GM21367 (cell line): Measurements from ENCODE around the gene SCYGR7.
"Not testable (repeated sequence)": the region's sequence is repeated elsewhere in the genome, so short reads cannot be mapped to it uniquely, and the experiment has no call there.

ENCODE experiments used
- ATAC-seq: cut with Tn5 transposase; IDR thresholded peaks from one replicate; pipeline ENCODE4 v1.9.1; 2021; ENCODE audit not compliant: unreplicated experiment

SCYGR7 gene, protein sequence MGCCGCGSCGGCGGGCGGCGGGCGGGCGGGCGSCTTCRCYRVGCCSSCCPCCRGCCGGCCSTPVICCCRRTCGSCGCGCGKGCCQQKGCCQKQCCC

DNA sequence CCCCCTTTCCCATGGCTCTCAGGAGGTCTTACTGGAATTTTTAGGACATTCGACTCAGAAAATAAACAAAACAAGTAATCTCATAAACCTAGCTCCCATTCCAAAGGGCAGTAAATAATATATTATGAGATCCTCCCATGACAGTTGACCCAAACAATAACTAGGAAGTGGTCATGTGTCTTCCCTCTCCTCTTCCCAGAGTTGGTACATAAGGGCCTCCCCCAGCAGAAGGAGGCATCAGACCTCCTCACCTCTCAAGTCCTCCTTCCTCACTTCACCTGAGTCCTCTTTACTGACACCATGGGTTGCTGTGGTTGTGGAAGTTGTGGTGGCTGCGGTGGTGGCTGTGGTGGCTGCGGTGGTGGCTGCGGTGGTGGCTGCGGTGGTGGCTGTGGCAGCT lies at the start of gene SCYGR7:
Gene SCYGR7, plus strand, starts transcription at position 301 of the 400 bp plus-strand sequence. Its CDS starts 0 bp downstream, at position 301.
- no peak for ATAC-seq

DNA sequence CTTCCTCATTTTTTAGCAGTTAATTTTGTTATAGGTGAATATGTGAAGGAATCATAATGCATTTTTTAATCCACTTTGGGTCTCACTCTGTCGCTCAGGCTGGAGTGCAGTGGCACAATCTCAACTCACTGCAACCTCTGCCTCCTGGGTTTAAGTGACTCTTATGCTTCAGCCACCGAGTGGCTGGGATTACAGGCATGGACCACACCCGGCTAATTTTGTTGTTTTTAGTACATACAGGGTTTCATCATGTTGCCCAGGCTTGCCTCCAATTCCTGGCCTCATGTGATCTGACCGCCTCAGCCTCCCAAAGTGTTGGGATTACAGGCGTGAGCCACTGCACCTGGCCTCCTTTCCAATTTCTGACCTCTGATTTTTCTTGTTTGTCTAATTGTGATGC lies 43.9 kb upstream of the SCYGR7 start:
- ATAC-seq: no peak

DNA sequence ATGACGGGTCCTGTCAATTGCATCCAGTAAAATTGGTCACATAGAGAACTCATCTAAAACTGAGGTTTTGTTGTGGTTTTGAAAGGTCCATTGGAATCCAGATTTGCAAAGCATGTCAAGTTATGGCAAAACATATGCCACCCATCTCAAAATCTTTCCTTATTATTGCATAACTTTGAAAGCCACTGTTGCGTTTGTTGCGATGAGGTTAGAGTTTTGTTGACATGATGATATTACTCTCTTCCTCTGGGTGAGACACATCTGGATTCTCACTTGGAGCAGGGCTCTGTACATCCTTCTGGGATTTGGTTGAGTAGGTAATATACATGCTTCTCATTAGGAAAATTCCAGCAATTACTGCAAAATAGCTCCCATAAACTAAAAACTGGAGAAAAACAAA lies 40.9 kb upstream of the SCYGR7 start:
- no peak for ATAC-seq

DNA sequence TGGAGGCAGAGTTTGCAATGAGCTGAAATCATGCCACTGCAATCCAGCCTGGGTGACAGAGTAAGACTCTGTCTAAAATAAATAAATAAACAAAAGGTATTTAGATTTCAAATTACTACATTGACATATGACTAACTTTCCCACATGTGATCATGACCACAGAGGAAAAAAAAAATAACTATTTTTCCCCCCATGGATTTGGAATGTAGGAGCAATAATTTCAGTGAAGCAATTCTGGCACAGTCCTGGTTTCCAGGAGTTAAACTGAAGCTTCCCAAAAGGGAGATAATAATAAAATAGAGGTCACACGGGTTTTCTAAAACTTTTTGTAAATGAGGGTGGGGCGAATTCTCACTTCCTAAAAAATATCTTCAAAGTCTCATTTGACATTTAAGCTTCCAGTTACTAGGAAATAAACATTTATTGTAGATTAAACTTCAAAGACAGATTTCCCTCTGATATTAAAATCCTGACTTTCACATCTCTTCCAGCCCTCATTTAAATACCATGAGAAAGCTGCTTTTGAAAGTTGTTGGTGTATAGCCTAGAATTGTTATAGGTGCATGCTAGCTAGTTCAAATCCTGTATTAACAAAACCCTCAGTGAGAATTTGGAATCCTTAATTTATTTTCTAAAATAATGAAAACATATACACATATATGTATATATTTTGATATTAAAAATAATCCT lies 31.0 kb upstream of the SCYGR7 start:
- no peak for ATAC-seq

DNA sequence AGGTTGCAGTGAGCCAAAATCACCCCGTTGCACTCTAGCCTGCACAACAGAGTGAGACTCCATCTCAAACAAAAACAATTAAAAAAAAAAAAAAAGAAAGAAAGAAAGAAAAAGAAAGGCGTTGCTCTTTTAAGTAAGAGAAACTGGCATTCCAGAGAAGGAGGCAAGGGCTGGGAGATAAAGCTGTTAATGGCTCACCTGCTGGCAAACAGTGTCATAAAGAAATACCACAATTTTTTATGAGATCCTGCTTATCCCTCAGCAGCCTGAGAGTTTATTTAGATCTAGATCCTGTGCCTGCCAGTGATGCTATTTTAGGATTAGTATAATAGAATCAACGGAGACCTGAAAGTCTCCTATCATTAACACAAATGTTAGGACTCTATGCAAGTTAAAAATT lies 26.6 kb upstream of the SCYGR7 start:
- no peak for ATAC-seq

DNA sequence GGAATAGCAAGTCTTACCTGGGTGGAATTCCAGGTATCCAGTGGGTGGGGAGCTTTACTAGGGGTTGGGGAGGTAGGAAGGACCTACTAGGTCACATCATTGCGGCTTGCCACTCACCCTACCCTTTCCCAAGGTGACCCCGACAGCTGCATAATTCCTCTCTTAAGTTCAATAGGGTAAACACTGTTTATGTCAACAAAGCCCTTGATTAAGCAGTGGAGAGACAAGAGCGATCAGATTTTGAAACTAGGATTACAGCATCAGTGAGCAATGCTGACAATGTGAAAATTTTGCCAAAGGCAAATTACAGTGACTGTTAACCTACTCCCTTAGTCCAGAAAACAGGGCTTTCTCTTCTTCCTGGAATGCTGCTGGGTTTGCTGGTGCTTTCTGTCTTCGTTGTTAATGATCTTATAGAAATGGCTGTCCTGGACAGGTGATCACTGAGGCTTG lies 24.8 kb upstream of the SCYGR7 start:
- ATAC-seq: no peak

DNA sequence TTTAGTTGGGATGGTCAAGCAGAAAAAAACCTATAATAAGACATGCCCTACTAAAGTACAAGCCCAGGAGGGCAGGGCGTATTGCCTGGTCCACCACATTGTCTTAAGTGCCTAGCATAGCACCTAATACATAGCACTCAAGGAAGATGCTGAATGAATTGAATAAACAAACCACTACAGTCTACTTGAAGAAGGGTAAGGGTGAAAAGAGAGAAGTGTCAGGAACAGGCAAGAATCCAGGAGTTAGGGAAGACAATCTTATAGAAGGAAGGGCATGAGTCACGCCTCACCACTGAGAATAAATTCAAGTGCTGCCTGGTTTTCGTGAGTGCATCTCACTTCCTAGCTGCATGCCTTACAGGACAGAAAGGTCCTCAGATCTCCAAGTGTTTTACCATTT lies 24.2 kb upstream of the SCYGR7 start:
- no peak for ATAC-seq

DNA sequence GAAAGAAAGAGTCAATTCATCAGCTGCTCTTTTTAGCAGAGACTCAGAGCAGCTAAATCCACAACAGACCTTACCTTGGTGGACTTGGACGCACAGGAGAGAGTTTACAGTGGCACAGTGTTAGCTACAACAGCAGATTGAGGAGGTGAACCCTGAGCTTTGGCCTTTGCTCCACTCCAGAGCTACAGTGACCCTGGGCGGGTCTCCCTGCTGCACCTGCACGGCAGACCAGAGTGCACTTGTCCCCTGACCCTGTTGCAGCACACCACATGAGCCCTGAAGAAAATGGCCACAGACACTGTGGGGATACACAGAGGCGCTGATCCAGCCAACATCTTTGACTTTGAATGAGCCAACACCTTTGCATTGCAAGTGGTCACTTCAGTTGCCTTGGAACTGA lies 21.3 kb upstream of the SCYGR7 start:
- ATAC-seq: no peak

DNA sequence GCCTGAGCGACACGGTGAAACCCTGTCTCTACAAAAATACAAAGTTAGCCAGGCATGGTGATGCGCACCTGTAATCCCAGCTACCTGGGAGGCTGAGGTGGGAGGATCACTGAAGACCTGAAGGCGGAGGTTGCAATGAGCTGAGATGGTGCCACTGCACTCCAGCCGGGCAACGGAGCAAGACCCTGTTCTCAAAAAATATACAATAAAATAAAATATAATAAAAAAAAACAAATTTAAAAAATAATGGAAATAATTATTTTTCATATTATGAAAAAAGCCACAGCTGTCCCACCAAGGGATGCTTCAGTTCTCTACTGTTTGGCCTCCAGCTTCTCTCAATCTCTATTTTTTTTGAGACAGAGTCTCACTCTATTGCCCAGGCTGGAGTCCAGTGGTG lies 20.7 kb upstream of the SCYGR7 start:
- no peak for ATAC-seq

DNA sequence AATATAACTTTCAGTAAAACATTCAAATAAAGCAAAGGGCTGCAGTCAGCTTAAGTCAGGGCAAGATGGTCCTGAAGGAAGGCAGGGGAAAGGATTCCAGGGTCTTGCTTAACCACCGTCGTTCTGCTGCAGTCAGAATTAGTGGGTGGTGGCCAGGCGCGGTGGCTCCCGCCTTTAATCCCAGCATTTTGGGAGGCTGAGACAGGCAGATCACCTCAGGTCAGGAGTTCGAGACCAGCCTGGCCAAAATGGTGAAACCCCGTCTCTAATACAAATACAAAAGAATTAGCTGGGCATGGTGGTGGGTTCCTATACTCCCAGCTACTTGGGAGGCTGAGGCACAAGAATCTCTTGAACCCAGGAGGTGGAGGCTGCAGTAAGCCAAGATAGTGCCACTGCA lies 17.1 kb upstream of the SCYGR7 start:
- no peak for ATAC-seq

DNA sequence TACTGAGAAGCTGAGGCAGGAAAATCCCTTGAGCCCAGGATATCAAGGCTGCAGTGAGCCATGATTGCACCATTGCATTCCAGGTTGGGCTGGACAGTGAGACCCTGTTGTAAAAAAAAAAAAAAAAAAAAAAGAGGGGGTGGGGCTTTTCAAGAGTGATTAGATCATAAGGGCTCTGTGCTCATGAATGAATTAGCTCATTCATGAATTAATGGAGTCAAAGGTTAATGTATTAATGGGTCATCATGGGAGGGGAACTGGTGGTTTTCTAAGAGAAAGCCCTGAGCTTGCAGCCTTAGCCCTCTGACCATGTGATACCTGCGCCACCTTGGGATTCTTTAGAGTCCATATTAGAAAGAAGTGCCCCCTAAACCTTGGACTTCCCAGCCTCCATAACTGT lies 14.8 kb upstream of the SCYGR7 start:
- no peak for ATAC-seq

DNA sequence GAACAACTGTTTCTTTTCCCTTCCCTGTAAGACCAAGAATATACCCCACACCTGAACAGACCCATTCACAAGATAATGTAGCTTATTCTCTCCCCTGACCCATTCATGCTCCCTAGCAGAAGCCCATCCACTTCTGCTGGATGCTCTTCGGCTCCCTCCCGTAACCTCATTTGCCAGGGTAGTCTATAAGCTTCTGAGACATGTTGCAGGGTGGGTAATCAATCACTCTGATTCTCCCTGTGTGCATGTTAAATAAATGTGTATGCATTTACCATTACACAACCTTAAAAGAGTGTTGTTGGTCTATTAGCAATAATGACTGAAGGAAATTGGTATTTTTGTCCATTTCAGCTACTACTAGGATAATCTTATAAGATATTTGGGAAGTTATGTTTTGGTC lies 11.6 kb upstream of the SCYGR7 start:
- no peak for ATAC-seq

DNA sequence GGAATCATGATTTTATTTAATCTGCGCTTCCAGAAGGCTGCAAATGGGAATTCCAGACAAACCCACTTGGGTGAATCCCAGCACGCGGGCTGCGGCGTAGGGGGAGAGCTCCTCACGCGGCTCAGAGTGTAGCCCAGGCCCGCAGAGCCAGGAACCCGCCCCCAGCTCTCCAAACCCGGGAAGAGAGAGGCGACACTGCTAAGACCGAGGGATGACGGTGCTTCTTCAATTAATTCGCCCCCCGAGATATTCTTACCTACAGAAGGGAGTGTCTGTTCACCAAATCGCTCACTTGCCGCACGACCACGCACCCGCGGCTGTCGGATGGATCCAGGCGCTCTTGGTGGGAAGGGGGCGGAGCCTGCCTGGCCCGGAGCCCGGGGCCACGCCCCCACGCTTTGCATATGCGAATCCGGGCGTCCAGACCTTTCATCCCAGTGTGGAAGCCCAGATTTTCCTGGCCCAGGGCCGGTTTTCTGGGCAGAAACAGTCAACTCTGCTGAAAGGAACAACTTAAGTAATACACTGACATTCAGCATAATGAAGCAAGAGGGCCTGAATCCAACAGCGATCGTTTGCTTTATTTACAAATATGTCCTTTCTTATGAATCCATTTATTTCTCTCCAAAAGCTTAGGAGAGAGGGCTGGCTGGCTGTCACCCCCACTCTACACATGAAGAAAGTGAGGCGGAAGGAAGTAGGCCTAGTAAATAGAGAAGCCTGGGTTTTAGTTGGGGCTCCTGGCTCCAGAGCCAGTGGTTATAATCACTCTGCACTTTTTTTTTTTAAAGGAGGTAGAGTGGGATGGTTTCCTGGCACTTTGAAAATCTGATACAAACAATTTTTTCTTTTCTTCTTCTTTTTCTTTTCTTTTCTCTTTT lies 10.2 kb upstream of the SCYGR7 start, which contains the start of gene SLC19A3:
Gene SLC19A3, minus strand, starts transcription at position 342 of the 881 bp plus-strand sequence. CDS start 15,710 bp downstream, outside the sequence.
- ATAC-seq: no peak

DNA sequence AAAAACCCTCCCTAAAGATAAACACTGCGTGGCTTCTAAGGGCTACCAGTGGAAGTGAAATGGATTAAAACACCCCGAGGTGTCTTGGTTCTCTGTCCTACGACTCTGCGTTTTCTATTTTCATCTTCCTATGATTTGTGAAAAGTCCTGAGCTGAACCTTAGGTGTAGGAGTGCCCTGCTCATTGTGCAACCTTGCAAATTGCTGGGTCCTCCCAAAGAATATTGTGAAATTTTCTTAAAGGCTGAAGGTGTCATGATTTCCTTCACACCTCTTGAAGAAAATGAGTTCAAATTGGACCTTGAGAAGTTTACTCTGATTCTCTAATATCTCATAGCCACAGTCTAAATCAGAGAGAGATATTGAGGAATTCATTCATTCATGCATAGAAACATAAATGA lies 8.5 kb upstream of the SCYGR7 start:
- ATAC-seq: no peak

DNA sequence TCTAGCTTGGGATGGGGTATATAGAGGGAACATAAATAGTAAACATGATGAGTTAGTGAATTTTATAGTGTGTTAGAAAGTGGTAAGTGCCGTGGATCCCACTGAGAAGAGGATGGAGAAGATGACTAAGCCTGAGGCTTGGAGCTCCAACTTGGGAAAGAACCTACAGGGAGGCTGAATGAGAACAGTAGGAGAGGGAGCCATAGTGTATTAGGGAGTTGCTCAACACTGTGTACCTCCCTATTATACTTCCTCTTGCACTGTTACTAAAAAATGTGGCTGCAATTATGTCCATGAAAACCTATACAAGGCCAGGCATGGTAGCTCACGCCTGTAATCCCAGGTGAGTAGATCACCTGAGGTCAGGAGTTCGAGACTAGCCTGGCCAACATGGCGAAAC lies 7.5 kb upstream of the SCYGR7 start:
- no peak for ATAC-seq

DNA sequence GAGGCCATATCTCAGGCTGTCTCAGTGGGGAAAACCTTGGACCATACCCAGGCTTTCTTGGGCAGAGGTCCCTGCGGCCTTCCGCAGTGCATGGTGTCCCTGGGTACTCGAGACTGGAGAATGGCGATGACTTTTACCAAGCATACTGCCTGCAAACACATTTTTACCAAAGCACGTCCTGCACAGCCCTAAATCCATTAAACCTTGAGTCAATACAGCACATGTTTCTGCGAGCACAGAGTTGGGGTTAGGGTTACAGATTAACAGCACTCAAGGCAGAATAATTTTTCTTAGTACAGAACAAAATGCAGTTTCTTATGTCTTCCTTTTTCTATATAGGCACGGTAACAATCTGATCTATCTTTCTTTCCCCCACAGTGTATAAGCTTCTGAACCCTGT lies 5.3 kb upstream of the SCYGR7 start:
- not testable (repeated sequence) for ATAC-seq

DNA sequence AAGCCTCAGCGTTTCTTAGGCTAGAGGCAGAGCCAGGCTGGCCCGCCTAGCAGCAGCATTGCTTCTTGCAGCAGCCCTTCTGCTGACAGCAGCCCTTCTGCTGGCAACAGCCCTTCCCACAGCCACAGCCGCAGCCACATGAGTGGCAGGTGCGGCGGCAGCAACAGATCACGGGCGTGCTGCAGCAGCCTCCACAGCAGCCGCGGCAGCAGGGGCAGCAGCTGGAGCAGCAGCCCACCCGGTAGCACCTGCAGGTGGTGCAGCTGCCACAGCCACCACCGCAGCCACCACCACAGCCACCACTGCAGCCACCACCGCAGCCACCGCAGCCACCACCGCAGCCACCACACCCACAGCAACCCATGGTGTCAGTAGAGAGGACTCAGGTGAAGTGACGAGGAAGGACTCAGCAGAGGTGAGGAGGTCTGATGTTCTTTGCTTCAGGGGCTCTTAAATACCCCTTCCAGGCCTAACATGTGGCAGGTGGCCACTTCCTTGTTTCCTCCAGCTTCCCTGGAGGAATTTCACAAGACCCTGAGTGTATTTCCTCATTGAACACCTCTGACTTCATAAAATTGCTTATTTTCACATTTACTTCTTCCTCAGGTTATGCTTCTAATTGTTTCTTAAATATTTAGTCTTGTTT lies 3.6 kb upstream of the SCYGR7 start, which contains the start of gene SCYGR6:
Gene SCYGR6, minus strand, starts transcription at position 364 of the 646 bp plus-strand sequence. Its CDS starts 0 bp downstream, at position 364.
- ATAC-seq: no peak

DNA sequence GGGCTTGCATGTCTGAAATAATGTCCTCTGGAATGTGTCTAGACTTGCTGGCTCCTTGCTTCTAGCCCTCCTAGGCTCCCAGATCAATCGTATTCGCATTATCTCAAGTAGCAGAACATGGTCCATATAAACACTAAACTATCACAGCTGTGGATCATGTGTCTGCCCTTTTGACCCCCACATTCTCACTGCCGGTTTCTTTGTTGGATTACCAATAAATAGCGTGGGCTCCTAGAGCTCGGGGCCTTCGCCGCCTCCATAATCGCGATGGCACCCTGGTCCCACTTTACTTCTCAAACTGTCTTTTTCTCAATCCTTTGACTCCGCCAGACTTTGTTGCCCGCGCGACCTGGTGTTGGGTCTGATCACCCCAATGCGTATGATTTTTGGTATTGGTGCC lies 11.2 kb downstream of the SCYGR7 start:
- ATAC-seq: no peak

DNA sequence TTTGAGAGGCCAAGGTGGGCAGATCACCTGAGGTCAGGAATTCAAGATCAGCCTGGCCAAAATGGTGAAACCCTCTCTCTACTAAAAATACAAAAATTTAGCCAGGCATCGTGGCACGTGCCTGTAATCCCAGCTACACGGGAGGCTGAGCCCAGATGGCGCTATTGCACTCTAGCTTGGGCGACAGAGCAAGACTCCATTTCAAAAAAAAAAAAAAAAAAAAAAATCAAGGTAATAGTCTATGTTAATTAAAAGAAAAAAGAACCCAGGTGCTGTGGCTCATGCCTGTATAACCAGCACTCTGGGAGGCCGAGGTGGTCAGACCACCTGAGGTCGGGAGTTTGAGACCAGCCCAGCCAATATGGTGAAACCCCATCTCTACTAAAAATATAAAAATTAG lies 12.6 kb downstream of the SCYGR7 start:
- ATAC-seq: not testable (repeated sequence)

DNA sequence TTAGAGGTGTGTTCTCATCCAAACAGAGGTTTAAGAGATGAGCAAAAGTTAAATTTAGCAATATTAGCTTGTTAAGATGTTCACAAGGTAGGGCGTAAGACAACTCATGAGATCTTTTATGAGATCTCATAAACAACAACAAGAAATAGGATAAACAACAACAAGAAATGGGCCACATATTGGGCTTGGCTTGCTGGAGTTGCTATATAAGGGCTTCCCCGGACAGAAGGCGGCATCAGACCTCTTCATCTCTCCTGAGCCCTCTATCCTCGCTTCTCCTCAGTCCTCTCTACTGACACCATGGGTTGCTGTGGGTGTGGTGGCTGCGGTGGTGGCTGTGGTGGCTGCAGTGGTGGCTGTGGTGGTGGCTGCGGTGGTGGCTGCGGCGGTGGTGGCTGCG lies 17.5 kb downstream of the SCYGR7 start, which contains the start of gene SCYGR8:
Gene SCYGR8, plus strand, starts transcription at position 301 of the 400 bp plus-strand sequence. Its CDS starts 0 bp downstream, at position 301.
- ATAC-seq: no peak

DNA sequence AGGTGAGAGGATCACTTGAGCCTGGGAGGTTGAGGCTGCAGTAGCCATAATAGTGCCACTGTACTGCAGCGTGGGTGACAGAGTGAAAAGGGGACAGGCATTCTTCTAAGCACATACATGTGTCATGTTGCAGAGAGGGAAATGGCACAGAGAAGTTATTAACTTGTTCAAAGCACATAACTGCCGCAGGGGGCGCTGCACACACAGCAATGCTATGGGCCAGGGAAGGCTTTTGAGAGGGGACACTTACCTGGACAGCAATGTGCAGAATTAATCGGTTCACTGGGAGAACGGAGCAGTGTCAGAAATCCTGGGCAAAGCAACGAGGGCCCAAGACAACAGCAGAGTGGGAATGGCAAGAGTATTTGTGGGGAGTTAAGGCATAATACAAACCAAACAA lies 19.9 kb downstream of the SCYGR7 start:
- ATAC-seq: no peak
